Gastroesophageal sphincter (tissue), 4 donors: ENCODE data around the gene PXMP2. TPM values are rescaled to one million over a fixed set of nuclear protein-coding genes. Genes with fewer than 3 reads are reported as not detected.

Source experiments
- ATAC-seq: fragments of 150-250 bp; one replicate; pipeline ENCODE4 v1.9.1; 2016; ENCODE audit warnings: mild to moderate bottlenecking, moderate library complexity
- H3K27ac ChIP-seq, 4 donors: fragments of 200-600 bp; sonication (generic) in 3 of 4; 1 replicate in 3 of 4; 2 replicates in 1 of 4; pipeline ENCODE4 v1.5.1; 2016 to 2019
- H3K27me3 ChIP-seq: fragments of 200-600 bp; sonication (generic); one replicate; pipeline ENCODE4 v1.5.1; 2019
- H3K36me3 ChIP-seq, 2 donors: fragments of 200-600 bp; sonication (generic); one replicate each; pipeline ENCODE4 v1.5.1; 2019; ENCODE audit warnings: control low read depth in 1 of 2
- H3K4me1 ChIP-seq, 3 donors: fragments of 200-600 bp; sonication (generic); 1 replicate in 2 of 3; 2 replicates in 1 of 3; pipeline ENCODE4 v1.5.1; 2016 to 2019; ENCODE audit warnings: control low read depth in 2 of 3
- H3K4me3 ChIP-seq, 2 donors: fragments of 200-600 bp; sonication (generic); one replicate each; pipeline ENCODE4 v1.5.1; 2019; ENCODE audit warnings: mild to moderate bottlenecking in 1 of 2, moderate library complexity in 1 of 2
- H3K9me3 ChIP-seq, 3 donors: fragments of 200-600 bp; sonication (generic); one replicate each; pipeline ENCODE4 v1.5.1; 2017 to 2019; ENCODE audit warnings: control low read depth in 2 of 3
- CTCF ChIP-seq, 4 experiments: fragments of 200-600 bp in 2 of 4; fragments of 450-650 bp in 2 of 4; sonication (generic) in 1 of 4; IDR thresholded peaks; one replicate each; pipeline ENCODE4 v1.5.1; 2017 to 2019; ENCODE audit warnings: antibody characterized with exemption in 4 of 4, mild to moderate bottlenecking in 2 of 4, moderate library complexity in 2 of 4
- EP300 ChIP-seq: sonication (generic); formaldehyde crosslinking; IDR thresholded peaks from one replicate; pipeline ENCODE4 v1.6.1; 2017; ENCODE audit warnings: antibody characterized with exemption, mild to moderate bottlenecking
- POLR2A ChIP-seq, 2 donors: fragments of 450-650 bp; IDR thresholded peaks; one replicate each; pipeline ENCODE4 v1.6.1; 2017; ENCODE audit warnings: antibody characterized with exemption in 2 of 2, mild to moderate bottlenecking in 2 of 2, moderate library complexity in 1 of 2
- POLR2AphosphoS5 ChIP-seq: sonication (generic); formaldehyde crosslinking; IDR thresholded peaks from one replicate; pipeline ENCODE4 v1.6.1; 2017; ENCODE audit warnings: antibody characterized with exemption
- WGBS, 2 donors: methylation state at CpG; one replicate each; pipeline ENCODE4 v1.1.5; 2018; ENCODE audit warnings: low coverage in 1 of 2; 5-methylcytosine and 5-hydroxymethylcytosine counted together
- total RNA-seq, 4 donors: library from RNA; depleted of rRNA; stranded (reverse); fragments of >200 nt; gene quantifications; one replicate each; pipeline ENCODE4 v1.1.0, GENCODE V29; 2016

Gene PXMP2
- total RNA-seq, 4 donors from 2014 or later = 31.9 to 68.8 (median 55.4) TPM

- WGBS, 2 donors = 81 to 90% methylated on average over 8 to 9 of the region's 12 CpGs
- Histone ChIP-seq H3K9me3 (no peaks in the 10 kb centered on the region), H3K27ac (no peak overlapping the region), H3K4me3 (no peak overlapping the region), H3K36me3 (peaks cover 0 to 67% of the 10 kb centered on the region in 2 donors), H3K4me1 (no peaks in the 10 kb centered on the region), H3K27me3 (no peaks in the 10 kb centered on the region)
- no peak for ATAC-seq
- TF ChIP-seq POLR2AphosphoS5 = no peak
- no peak for TF ChIP-seq EP300
- no peak for TF ChIP-seq POLR2A (IDR thresholded peaks at IDR 0.05)
- TF ChIP-seq CTCF (IDR thresholded peaks at IDR 0.05) = no peak
Observed at GRCh38 chr12:132695431-132695830, 8.0 kb downstream of the PXMP2 start.

- H3K4me1 ChIP-seq = no peaks in the 10 kb centered on the region
- no peaks in the 10 kb centered on the region for H3K27me3 ChIP-seq
- WGBS, 2 donors = 80 to 96% methylated on average over 1 to 5 of the region's 5 CpGs
- no peaks in the 10 kb centered on the region for H3K9me3 ChIP-seq
- no peak overlapping the region for H3K4me3 ChIP-seq
- no peak overlapping the region for H3K27ac ChIP-seq
- ATAC-seq = no peak
- no peak for TF ChIP-seq CTCF (IDR thresholded peaks at IDR 0.05)
- TF ChIP-seq POLR2A (IDR thresholded peaks at IDR 0.05) = no peak
- no peak for TF ChIP-seq EP300
- no peak for TF ChIP-seq POLR2AphosphoS5
- H3K36me3 ChIP-seq = peaks cover 0 to 81% of the 10 kb centered on the region in 2 donors
Observed at GRCh38 chr12:132698341-132698740, 11.0 kb downstream of the PXMP2 start.

- Histone ChIP-seq H3K27ac (no peak overlapping the region), H3K4me1 (no peaks in the 10 kb centered on the region), H3K27me3 (no peaks in the 10 kb centered on the region), H3K4me3 (no peak overlapping the region), H3K9me3 (no peaks in the 10 kb centered on the region), H3K36me3 (peaks cover 0 to 96% of the 10 kb centered on the region in 2 donors)
- TF ChIP-seq POLR2A (IDR thresholded peaks at IDR 0.05) = no peak
- no peak for TF ChIP-seq CTCF (IDR thresholded peaks at IDR 0.05)
- WGBS, 2 donors = 86 to 92% methylated on average over 8 to 10 of the region's 10 CpGs
- ATAC-seq = no peak
Observed at GRCh38 chr12:132700212-132700822, 12.9 kb downstream of the PXMP2 start.

- no peak for ATAC-seq
- H3K27me3 ChIP-seq = no peaks in the 10 kb centered on the region
- TF ChIP-seq EP300 = no peak
- no peak for TF ChIP-seq POLR2A (IDR thresholded peaks at IDR 0.05)
- TF ChIP-seq POLR2AphosphoS5 = no peak
- no peak for TF ChIP-seq CTCF (IDR thresholded peaks at IDR 0.05)
- H3K27ac ChIP-seq = no peak overlapping the region
- no peak overlapping the region for H3K4me3 ChIP-seq
- peaks cover 0 to 79% of the 10 kb centered on the region in 2 donors for H3K36me3 ChIP-seq
- no CpG with 5 or more reads among the region's 4 CpGs for WGBS, 2 donors
- no peaks in the 10 kb centered on the region for H3K9me3 ChIP-seq
- H3K4me1 ChIP-seq = no peaks in the 10 kb centered on the region
Observed at GRCh38 chr12:132702640-132703039, 15.3 kb downstream of the PXMP2 start.

GRCh38 chr12:132703641-132704040, 16.3 kb downstream of the PXMP2 start:
- peaks cover 0 to 69% of the 10 kb centered on the region in 2 donors for H3K36me3 ChIP-seq
- H3K4me1 ChIP-seq = no peaks in the 10 kb centered on the region
- H3K27me3 ChIP-seq = no peaks in the 10 kb centered on the region
- H3K27ac ChIP-seq = no peak overlapping the region
- ATAC-seq = no peak
- WGBS, 2 donors = 81 to 97% methylated on average over 5 to 9 of the region's 9 CpGs
- H3K4me3 ChIP-seq = no peak overlapping the region
- TF ChIP-seq EP300 (no peak), POLR2AphosphoS5 (no peak), CTCF (IDR thresholded peaks at IDR 0.05) (no peak), POLR2A (IDR thresholded peaks at IDR 0.05) (no peak)
- H3K9me3 ChIP-seq = no peaks in the 10 kb centered on the region
